GM10266 (cell line): Measurements from ENCODE around the gene ADARB2.

Source experiments
- DNase-seq: peaks from one replicate; pipeline ENCODE4 v3.0.0; 2012; ENCODE audit errors: extremely low spot score
- TF ChIP-seq, protein P1 (sequence below): IDR thresholded peaks from 2 replicates; pipeline ENCODE4 v1.5.1; 2012; ENCODE audit warnings: mild to moderate bottlenecking, low read depth; ENCODE audit not compliant: control insufficient read depth, insufficient read depth; ENCODE audit errors: missing control alignments

ADARB2 gene

DNA sequence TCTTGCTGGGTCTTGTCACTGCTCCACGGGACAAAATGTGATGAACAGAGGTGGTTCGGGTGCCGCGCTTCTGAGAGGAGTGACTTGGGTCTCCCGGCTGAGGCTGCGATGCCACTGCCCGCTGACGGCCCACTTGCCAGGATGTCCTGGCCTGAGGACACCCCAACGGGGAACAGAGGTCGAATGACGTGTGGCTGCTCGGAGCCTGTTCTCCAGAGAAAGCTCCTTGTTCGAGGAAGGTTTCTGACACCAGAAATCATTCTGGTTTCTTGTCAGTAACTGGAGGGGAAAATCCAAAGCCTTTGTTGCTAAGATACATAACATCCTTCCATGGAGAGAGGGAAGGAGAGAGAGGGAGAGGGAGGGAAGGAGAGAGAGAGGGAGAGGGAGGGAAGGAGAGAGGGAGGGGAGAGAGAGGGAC, 444.7 kb downstream of the ADARB2 start:
- TF ChIP-seq, protein P1, sequence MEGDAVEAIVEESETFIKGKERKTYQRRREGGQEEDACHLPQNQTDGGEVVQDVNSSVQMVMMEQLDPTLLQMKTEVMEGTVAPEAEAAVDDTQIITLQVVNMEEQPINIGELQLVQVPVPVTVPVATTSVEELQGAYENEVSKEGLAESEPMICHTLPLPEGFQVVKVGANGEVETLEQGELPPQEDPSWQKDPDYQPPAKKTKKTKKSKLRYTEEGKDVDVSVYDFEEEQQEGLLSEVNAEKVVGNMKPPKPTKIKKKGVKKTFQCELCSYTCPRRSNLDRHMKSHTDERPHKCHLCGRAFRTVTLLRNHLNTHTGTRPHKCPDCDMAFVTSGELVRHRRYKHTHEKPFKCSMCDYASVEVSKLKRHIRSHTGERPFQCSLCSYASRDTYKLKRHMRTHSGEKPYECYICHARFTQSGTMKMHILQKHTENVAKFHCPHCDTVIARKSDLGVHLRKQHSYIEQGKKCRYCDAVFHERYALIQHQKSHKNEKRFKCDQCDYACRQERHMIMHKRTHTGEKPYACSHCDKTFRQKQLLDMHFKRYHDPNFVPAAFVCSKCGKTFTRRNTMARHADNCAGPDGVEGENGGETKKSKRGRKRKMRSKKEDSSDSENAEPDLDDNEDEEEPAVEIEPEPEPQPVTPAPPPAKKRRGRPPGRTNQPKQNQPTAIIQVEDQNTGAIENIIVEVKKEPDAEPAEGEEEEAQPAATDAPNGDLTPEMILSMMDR = no peak
- no peak for DNase-seq

DNA sequence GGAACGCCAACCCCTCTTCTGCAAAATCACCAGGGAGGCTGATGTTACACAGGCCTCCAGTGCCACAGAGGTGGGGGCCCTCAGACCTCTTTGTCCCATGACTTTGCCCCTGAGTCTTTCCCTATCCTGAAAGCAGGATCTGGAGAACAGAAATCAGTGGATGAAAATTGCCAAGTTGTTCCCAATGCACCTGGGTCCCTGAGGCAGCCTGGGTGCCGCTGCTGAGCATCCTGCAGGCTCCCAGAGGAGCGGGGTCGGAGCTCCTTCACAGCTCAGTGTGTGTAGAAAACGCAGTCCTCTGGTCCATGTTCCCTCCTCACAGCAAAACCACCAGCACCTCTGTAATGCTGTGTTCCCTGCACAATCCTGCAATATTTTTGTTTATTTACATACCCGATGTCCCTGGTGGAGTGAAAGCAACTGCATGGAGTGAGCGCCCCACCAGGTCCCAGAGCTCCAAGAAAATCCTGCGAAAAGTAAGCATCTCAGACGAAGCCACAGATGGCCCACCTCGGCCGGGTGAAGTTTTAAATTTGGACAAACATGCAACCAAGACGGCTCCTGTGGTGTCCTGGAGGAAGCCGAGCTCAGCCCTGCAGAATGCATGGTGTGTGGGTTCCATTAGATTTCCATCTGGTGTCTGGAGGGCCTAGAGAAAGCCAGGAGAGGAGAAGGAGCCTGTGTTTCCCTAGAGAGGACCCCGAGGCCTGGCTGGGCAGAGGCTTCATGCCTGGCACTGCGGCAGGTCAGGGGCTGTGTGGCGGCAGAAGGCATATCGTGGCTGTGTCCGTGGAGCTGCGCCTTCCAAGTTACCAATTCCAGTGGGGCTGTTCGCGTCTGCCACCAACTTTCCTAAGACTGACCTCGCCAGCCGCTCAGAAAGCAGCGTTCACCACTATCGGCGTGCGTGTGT, 445.9 kb downstream of the ADARB2 start:
- TF ChIP-seq, protein P1 = no peak
- no peak for DNase-seq

DNA sequence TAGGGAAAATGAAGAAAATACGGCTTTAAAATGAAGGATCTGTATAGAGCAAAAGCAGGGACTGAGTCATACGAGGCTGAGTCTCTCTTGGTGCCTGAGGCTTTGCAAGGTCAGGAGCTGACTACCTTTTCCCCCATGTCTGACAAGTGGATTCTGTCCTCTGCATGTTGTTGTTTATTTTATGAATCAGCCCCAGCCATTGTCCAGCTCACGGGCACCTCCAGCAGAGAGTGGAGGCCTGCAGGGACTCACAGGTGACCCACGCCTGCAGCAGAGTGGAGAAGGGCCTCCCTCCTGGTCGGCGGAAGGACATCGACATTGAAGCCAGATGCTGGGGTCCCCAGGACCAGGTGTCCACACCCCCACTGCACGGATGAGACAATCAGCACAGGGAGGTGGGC, 447.3 kb downstream of the ADARB2 start:
- DNase-seq = no peak
- TF ChIP-seq, protein P1 = no peak

DNA sequence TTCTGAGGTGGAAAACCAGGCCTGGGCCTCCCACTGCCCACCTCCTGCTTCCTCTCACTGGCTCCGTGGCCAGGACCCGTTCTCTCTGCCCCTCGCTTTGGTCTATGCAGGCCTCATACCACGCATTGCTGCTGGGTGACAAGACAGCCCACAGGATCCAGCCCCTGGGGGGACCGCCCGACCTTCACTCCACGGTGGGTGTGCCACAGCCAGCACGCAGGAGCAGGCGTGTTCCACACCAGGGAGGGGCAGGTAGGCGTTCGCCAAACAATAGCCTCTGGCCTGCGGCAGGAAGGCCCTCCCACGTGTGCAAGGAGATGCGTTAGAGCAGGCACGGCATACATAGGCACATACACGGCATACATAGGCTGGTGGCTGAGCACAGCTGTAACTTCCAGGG, 447.7 kb downstream of the ADARB2 start:
- DNase-seq = no peak
- TF ChIP-seq, protein P1 = no peak

DNA sequence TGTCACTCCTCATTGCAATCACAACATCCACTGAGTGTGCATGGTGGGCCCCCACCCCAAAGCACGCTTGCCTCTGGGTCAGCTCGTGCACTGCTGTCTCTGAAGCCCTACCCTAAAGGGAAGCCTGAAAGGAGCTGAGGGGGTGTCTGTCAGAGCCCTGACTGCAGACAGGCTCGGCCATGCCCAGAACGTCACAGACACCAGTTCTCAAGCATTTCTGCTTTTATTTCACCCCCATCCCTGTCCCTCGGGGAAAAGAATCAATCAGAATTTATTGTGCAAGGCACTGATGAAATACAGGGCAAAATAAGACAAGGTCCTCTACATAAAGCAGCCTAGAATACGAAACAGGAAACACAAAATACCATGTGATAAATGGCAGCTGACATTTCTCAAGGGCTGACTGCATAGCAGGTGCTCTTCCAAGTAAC, 449.3 kb downstream of the ADARB2 start:
- no peak for DNase-seq
- TF ChIP-seq, protein P1 = no peak

DNA sequence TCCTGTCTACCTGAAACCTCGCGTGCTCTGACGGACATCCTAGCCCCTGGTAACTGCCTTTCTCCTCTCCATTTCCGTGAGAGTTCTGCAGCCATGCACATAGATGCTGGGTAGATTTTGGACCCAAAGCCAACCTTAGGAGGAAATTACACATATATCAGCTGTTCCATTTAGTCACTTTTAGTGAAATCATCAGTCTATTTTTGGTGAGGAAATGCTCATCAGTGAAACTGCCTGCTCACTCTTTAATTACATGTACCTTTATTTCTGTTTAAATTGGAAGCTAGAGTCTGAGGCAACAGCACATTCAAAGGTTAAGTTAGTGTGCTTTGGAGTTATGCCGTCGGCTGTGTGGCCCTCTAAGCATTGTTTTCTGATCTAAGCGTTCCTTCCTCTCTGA, 449.8 kb downstream of the ADARB2 start:
- no peak for DNase-seq
- TF ChIP-seq, protein P1 = no peak

DNA sequence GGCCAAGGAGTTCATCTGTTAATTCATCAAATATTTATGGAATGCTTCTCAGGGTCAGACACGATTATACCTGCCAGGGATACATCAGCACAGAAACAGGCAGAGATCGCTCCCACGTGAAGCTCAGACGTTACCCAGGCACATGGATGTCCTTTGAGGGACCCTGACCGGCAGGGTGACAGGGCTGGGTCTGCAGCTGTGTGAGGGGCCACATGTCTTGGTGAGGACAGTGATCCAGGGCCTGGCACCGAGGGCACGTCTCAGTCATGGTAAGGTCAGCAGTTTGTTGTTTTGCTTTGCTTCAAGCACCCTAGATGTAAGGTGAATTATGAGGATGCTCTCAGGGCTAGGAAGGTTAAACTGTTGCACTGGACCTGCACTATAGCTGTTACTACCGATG, 453.2 kb downstream of the ADARB2 start:
- TF ChIP-seq, protein P1 = no peak
- DNase-seq = no peak
